Prostate gland (tissue), 2 donors: ENCODE measurements around the gene TCF12. TPM values are rescaled to one million over a fixed set of nuclear protein-coding genes. Genes with fewer than 3 reads are reported as not detected.

ENCODE experiments used
- DNase-seq: peaks from one replicate; pipeline ENCODE4 v3.0.0-alpha.2; 2019; ENCODE audit warnings: low spot score
- H3K27ac ChIP-seq, 2 donors: fragments of 200-600 bp; sonication (generic); 2 replicates each; pipeline ENCODE4 v1.5.1; 2017 to 2019
- H3K27me3 ChIP-seq: fragments of 200-600 bp; sonication (generic); replicated peaks from 2 replicates; pipeline ENCODE4 v1.5.1; 2019; ENCODE audit not compliant: insufficient read depth
- H3K36me3 ChIP-seq, 2 donors: fragments of 200-600 bp; sonication (generic); 1 replicate in 1 of 2; 2 replicates in 1 of 2; pipeline versions ENCODE4 v1.5.1 to v1.8.1; 2017 to 2019
- H3K4me1 ChIP-seq: fragments of 200-600 bp; sonication (generic); replicated peaks from 2 replicates; pipeline ENCODE4 v1.5.1; 2019
- H3K4me3 ChIP-seq, 2 donors: fragments of 200-600 bp; sonication (generic); 2 replicates each; pipeline ENCODE4 v1.5.1; 2017 to 2019
- H3K9me3 ChIP-seq: fragments of 200-600 bp; sonication (generic); 2 replicates; pipeline ENCODE4 v1.5.1; 2017
- CTCF ChIP-seq, 4 experiments: fragments of 200-600 bp in 2 of 4; fragments of 450-650 bp in 2 of 4; sonication (generic) in 2 of 4; IDR thresholded peaks; 1 replicate in 3 of 4; 2 replicates in 1 of 4; pipeline ENCODE4 v1.5.1; 2016 to 2019; ENCODE audit warnings: antibody characterized with exemption in 4 of 4, mild to moderate bottlenecking in 2 of 4, moderate library complexity in 2 of 4
- POLR2A ChIP-seq: fragments of 450-650 bp; IDR thresholded peaks from one replicate; pipeline ENCODE4 v1.6.1; 2016; ENCODE audit warnings: antibody characterized with exemption, mild to moderate bottlenecking
- POLR2AphosphoS5 ChIP-seq: sonication (generic); formaldehyde crosslinking; IDR thresholded peaks from one replicate; pipeline ENCODE4 v1.6.1; 2017; ENCODE audit warnings: antibody characterized with exemption
- WGBS: methylation state at CpG from one replicate; pipeline ENCODE4 v1.1.5; 2018; 5-methylcytosine and 5-hydroxymethylcytosine counted together
- intact Hi-C: fragments of 100-400 bp; cut with DNase I; formaldehyde crosslinking; loops from one replicate; pipeline ENCODE4 v1.14.2; 2022
- total RNA-seq, 2 donors: library from RNA; depleted of rRNA; stranded (reverse); fragments of >200 nt; gene quantifications; one replicate each; pipeline ENCODE4 v1.1.0, GENCODE V29; 2016

Gene TCF12
- total RNA-seq, 2 donors from 2014 or later: 95.4 to 123 TPM

GRCh38 chr15:57245714-57246113 lies 327.3 kb downstream of the TCF12 start:
- Histone ChIP-seq H3K4me3 (no peak overlapping the region), H3K27me3 (no peaks in the 10 kb centered on the region), H3K27ac (no peak overlapping the region), H3K4me1 (no peaks in the 10 kb centered on the region), H3K36me3 (no peaks in the 10 kb centered on the region), H3K9me3 (no peaks in the 10 kb centered on the region)
- no peak for DNase-seq
- TF ChIP-seq CTCF (IDR thresholded peaks at IDR 0.05) (no peak), POLR2AphosphoS5 (no peak), POLR2A (no peak)
- intact Hi-C loops: no loop called here
- WGBS: 92% methylated on average over 1 of the region's 1 CpG

- TF ChIP-seq POLR2AphosphoS5 (no peak), POLR2A (no peak), CTCF (IDR thresholded peaks at IDR 0.05) (no peak)
- no peaks in the 10 kb centered on the region for H3K4me1 ChIP-seq
- no peak overlapping the region for H3K4me3 ChIP-seq
- no peaks in the 10 kb centered on the region for H3K27me3 ChIP-seq
- intact Hi-C loops: no loop called here
- H3K36me3 ChIP-seq: no peaks in the 10 kb centered on the region
- no peak overlapping the region for H3K27ac ChIP-seq
- H3K9me3 ChIP-seq: no peaks in the 10 kb centered on the region
- WGBS: 85% methylated on average over 1 of the region's 1 CpG
- DNase-seq: no peak
Measured at GRCh38 chr15:57248074-57248473, 329.6 kb downstream of the TCF12 start.

GRCh38 chr15:57251308-57251707 lies 332.9 kb downstream of the TCF12 start:
- no peak overlapping the region for H3K27ac ChIP-seq
- H3K4me1 ChIP-seq: no peaks in the 10 kb centered on the region
- no peaks in the 10 kb centered on the region for H3K27me3 ChIP-seq
- DNase-seq: no peak
- intact Hi-C loops: no loop called here
- H3K9me3 ChIP-seq: no peaks in the 10 kb centered on the region
- H3K36me3 ChIP-seq: no peaks in the 10 kb centered on the region
- H3K4me3 ChIP-seq: no peak overlapping the region
- TF ChIP-seq CTCF (IDR thresholded peaks at IDR 0.05) (no peak), POLR2A (no peak), POLR2AphosphoS5 (no peak)

- no peak overlapping the region for H3K4me3 ChIP-seq
- DNase-seq: no peak
- intact Hi-C loops: no loop called here
- WGBS: 29% methylated on average over 6 of the region's 6 CpGs
- H3K36me3 ChIP-seq: no peaks in the 10 kb centered on the region
- no peak for TF ChIP-seq POLR2AphosphoS5
- H3K4me1 ChIP-seq: no peaks in the 10 kb centered on the region
- no peaks in the 10 kb centered on the region for H3K27me3 ChIP-seq
- H3K27ac ChIP-seq: no peak overlapping the region
- no peaks in the 10 kb centered on the region for H3K9me3 ChIP-seq
Measured at GRCh38 chr15:57251941-57252340, 333.5 kb downstream of the TCF12 start.

- Histone ChIP-seq H3K4me3 (no peak overlapping the region), H3K9me3 (no peaks in the 10 kb centered on the region), H3K4me1 (no peaks in the 10 kb centered on the region), H3K36me3 (no peaks in the 10 kb centered on the region), H3K27me3 (no peaks in the 10 kb centered on the region), H3K27ac (no peak overlapping the region)
- intact Hi-C loops: no loop called here
- TF ChIP-seq POLR2A (no peak), POLR2AphosphoS5 (no peak), CTCF (IDR thresholded peaks at IDR 0.05) (no peak)
- DNase-seq: no peak
- WGBS: 83% methylated on average over 5 of the region's 5 CpGs
Measured at GRCh38 chr15:57253082-57253481, 334.6 kb downstream of the TCF12 start.
